GM21367 (cell line): ENCODE measurements around the gene TOMM20.

Experiments used
- ATAC-seq: cut with Tn5 transposase; IDR thresholded peaks from one replicate; pipeline ENCODE4 v1.9.1; 2021; ENCODE audit not compliant: unreplicated experiment

TOMM20 gene

GRCh38 chr1:235136111-235136510 lies 7.5 kb upstream of the TOMM20 start:
- ATAC-seq: no peak

GRCh38 chr1:235134171-235134570 lies 5.5 kb upstream of the TOMM20 start:
- ATAC-seq: no peak

GRCh38 chr1:235133086-235133485 lies 4.4 kb upstream of the TOMM20 start:
- ATAC-seq: no peak

GRCh38 chr1:235131961-235132360 lies 3.3 kb upstream of the TOMM20 start:
- no peak for ATAC-seq

GRCh38 chr1:235130766-235131270 lies 2.2 kb upstream of the TOMM20 start:
- ATAC-seq: no peak

- no peak for ATAC-seq
Measured at GRCh38 chr1:235129774-235130570, 1.3 kb upstream of the TOMM20 start.

- ATAC-seq: no peak
Measured at GRCh38 chr1:235127732-235128455, 743 bp downstream of the TOMM20 start.

GRCh38 chr1:235127203-235127602 lies 1.4 kb downstream of the TOMM20 start:
- no peak for ATAC-seq

- no peak for ATAC-seq
Measured at GRCh38 chr1:235124665-235125064, 4.0 kb downstream of the TOMM20 start.

- ATAC-seq: no peak
Measured at GRCh38 chr1:235124111-235124510, 4.5 kb downstream of the TOMM20 start.

- ATAC-seq: no peak
Measured at GRCh38 chr1:235122348-235122747, 6.3 kb downstream of the TOMM20 start.

- ATAC-seq: no peak
Measured at GRCh38 chr1:235113183-235113917, 15.3 kb downstream of the TOMM20 start.

- no peak for ATAC-seq
Measured at GRCh38 chr1:235112297-235113182, 16.1 kb downstream of the TOMM20 start.

- no peak for ATAC-seq
Measured at GRCh38 chr1:235111107-235111506, 17.5 kb downstream of the TOMM20 start.

GRCh38 chr1:235108876-235109275 lies 19.8 kb downstream of the TOMM20 start:
- no peak for ATAC-seq

- ATAC-seq: no peak
Measured at GRCh38 chr1:235108185-235108593, 20.4 kb downstream of the TOMM20 start.

- no peak for ATAC-seq
Measured at GRCh38 chr1:235107368-235108184, 21.1 kb downstream of the TOMM20 start.

GRCh38 chr1:235106457-235106856 lies 22.2 kb downstream of the TOMM20 start:
- ATAC-seq: no peak
